Mucosa of stomach (tissue), 1 donor: ENCODE measurements around the gene FAM163B.

Experiments used
- H3K27me3 ChIP-seq: one replicate; pipeline ENCODE4 v1.7.0; 2013; ENCODE audit warnings: mild to moderate bottlenecking, low read length; ENCODE audit not compliant: control insufficient read depth, insufficient read depth
- H3K36me3 ChIP-seq: one replicate; pipeline ENCODE4 v1.7.0; 2013; ENCODE audit warnings: low read length; ENCODE audit not compliant: control insufficient read depth, insufficient read depth
- H3K4me1 ChIP-seq: one replicate; pipeline ENCODE4 v1.7.0; 2013; ENCODE audit warnings: mild to moderate bottlenecking, low read length; ENCODE audit not compliant: control insufficient read depth, insufficient read depth
- H3K4me3 ChIP-seq: one replicate; pipeline ENCODE4 v1.7.0; 2013; ENCODE audit warnings: low read length
- H3K9ac ChIP-seq: one replicate; pipeline ENCODE4 v1.7.0; 2013; ENCODE audit warnings: mild to moderate bottlenecking, low read length, moderate library complexity
- H3K9me3 ChIP-seq: one replicate; pipeline ENCODE4 v1.7.0; 2013; ENCODE audit warnings: mild to moderate bottlenecking, low read length, moderate library complexity; ENCODE audit not compliant: control insufficient read depth
- donor health status: Pancreatic carcinoma.

Gene FAM163B

GRCh38 chr9:133538176-133538575 is 71.0 kb downstream of the FAM163B start:
- Histone ChIP-seq H3K27me3 (peaks cover 33% of the 10 kb centered on the region), H3K9me3 (no peaks in the 10 kb centered on the region), H3K4me1 (no peaks in the 10 kb centered on the region), H3K4me3 (no peak overlapping the region), H3K9ac (no peak overlapping the region), H3K36me3 (no peaks in the 10 kb centered on the region)

- no peaks in the 10 kb centered on the region for H3K9me3 ChIP-seq
- no peak overlapping the region for H3K4me3 ChIP-seq
- peaks cover 39% of the 10 kb centered on the region for H3K27me3 ChIP-seq
- no peaks in the 10 kb centered on the region for H3K4me1 ChIP-seq
- no peaks in the 10 kb centered on the region for H3K36me3 ChIP-seq
- H3K9ac ChIP-seq = no peak overlapping the region
Observed at GRCh38 chr9:133537257-133537656, 71.9 kb downstream of the FAM163B start.

- peaks cover 39% of the 10 kb centered on the region for H3K27me3 ChIP-seq
- no peak overlapping the region for H3K9ac ChIP-seq
- H3K36me3 ChIP-seq = no peaks in the 10 kb centered on the region
- H3K4me1 ChIP-seq = no peaks in the 10 kb centered on the region
- no peak overlapping the region for H3K4me3 ChIP-seq
- no peaks in the 10 kb centered on the region for H3K9me3 ChIP-seq
Observed at GRCh38 chr9:133536536-133536935, 72.7 kb downstream of the FAM163B start.

- Histone ChIP-seq H3K27me3 (peaks cover 39% of the 10 kb centered on the region), H3K9ac (no peak overlapping the region), H3K36me3 (no peaks in the 10 kb centered on the region), H3K4me1 (no peaks in the 10 kb centered on the region), H3K4me3 (no peak overlapping the region), H3K9me3 (no peaks in the 10 kb centered on the region)
Observed at GRCh38 chr9:133536080-133536479, 73.1 kb downstream of the FAM163B start.

- H3K36me3 ChIP-seq = no peaks in the 10 kb centered on the region
- H3K9me3 ChIP-seq = no peaks in the 10 kb centered on the region
- peaks cover 34% of the 10 kb centered on the region for H3K27me3 ChIP-seq
- H3K4me1 ChIP-seq = no peaks in the 10 kb centered on the region
- H3K4me3 ChIP-seq = no peak overlapping the region
- H3K9ac ChIP-seq = no peak overlapping the region
Observed at GRCh38 chr9:133535306-133535877, 73.8 kb downstream of the FAM163B start.

- Histone ChIP-seq H3K9ac (peak within 1 kb of the TSS; percentile 39), H3K9me3 (no peaks in the 10 kb centered on the region), H3K4me3 (no peak within 1 kb of the TSS), H3K27me3 (peaks cover 28% of the 10 kb centered on the region), H3K4me1 (no peaks in the 10 kb centered on the region), H3K36me3 (no peaks in the 10 kb centered on the region)
Observed at GRCh38 chr9:133534346-133535291, 74.6 kb downstream of the FAM163B start, which contains the start of gene ADAMTSL2. Gene ADAMTSL2, plus strand, starts transcription at chr9:133534704. Its CDS starts 2,009 bp downstream, at chr9:133536713.

GRCh38 chr9:133533857-133534256 is 75.3 kb downstream of the FAM163B start:
- H3K9ac ChIP-seq = peak overlapping the region; percentile 39
- H3K4me1 ChIP-seq = no peaks in the 10 kb centered on the region
- H3K9me3 ChIP-seq = no peaks in the 10 kb centered on the region
- H3K27me3 ChIP-seq = peaks cover 25% of the 10 kb centered on the region
- no peaks in the 10 kb centered on the region for H3K36me3 ChIP-seq
- no peak overlapping the region for H3K4me3 ChIP-seq

GRCh38 chr9:133532937-133533668 is 76.1 kb downstream of the FAM163B start:
- Histone ChIP-seq H3K27me3 (peaks cover 25% of the 10 kb centered on the region), H3K36me3 (no peaks in the 10 kb centered on the region), H3K9me3 (no peaks in the 10 kb centered on the region), H3K9ac (no peak overlapping the region), H3K4me1 (no peaks in the 10 kb centered on the region), H3K4me3 (no peak overlapping the region)

- H3K4me3 ChIP-seq = no peak overlapping the region
- peaks cover 25% of the 10 kb centered on the region for H3K27me3 ChIP-seq
- H3K9ac ChIP-seq = no peak overlapping the region
- peaks cover 1% of the 10 kb centered on the region for H3K4me1 ChIP-seq
- H3K9me3 ChIP-seq = no peaks in the 10 kb centered on the region
- H3K36me3 ChIP-seq = no peaks in the 10 kb centered on the region
Observed at GRCh38 chr9:133531293-133531692, 77.9 kb downstream of the FAM163B start.

GRCh38 chr9:133529874-133530273 is 79.3 kb downstream of the FAM163B start:
- H3K4me1 ChIP-seq = peaks cover 4% of the 10 kb centered on the region
- peaks cover 22% of the 10 kb centered on the region for H3K27me3 ChIP-seq
- H3K36me3 ChIP-seq = no peaks in the 10 kb centered on the region

GRCh38 chr9:133529457-133529856 is 79.7 kb downstream of the FAM163B start:
- Histone ChIP-seq H3K4me3 (no peak overlapping the region), H3K27me3 (peaks cover 21% of the 10 kb centered on the region), H3K9me3 (no peaks in the 10 kb centered on the region), H3K36me3 (no peaks in the 10 kb centered on the region), H3K4me1 (peaks cover 4% of the 10 kb centered on the region), H3K9ac (no peak overlapping the region)

More at GRCh38 chr9:133529874-133530273, 79.3 kb downstream of the FAM163B start:
- H3K9ac ChIP-seq = no peak overlapping the region
- H3K4me3 ChIP-seq = no peak overlapping the region
- H3K9me3 ChIP-seq = no peaks in the 10 kb centered on the region

GRCh38 chr9:133528876-133529241 is 80.3 kb downstream of the FAM163B start:
- H3K9ac ChIP-seq = no peak overlapping the region
- no peak overlapping the region for H3K4me3 ChIP-seq
- peaks cover 16% of the 10 kb centered on the region for H3K27me3 ChIP-seq
- peaks cover 4% of the 10 kb centered on the region for H3K4me1 ChIP-seq
- no peaks in the 10 kb centered on the region for H3K9me3 ChIP-seq
- H3K36me3 ChIP-seq = no peaks in the 10 kb centered on the region
